Measurements from ENCODE around the gene TRIM54. TPM values are rescaled to one million over a fixed set of nuclear protein-coding genes. Genes with fewer than 3 reads are reported as not detected.

TRIM54 gene
- total RNA-seq, 1 experiment from 2014 or later = 0.99 TPM

- intact Hi-C loops (cut with micrococcal nuclease; ENCODE audit: unreplicated experiment) = no loop called here
- Mint-ChIP-seq H3K27me3 (ENCODE audit: unreplicated experiment) (no peaks in the 10 kb centered on the region), H3K9me3 (ENCODE audit: low read depth, unreplicated experiment) (no peaks in the 10 kb centered on the region), H3K4me3 (ENCODE audit: low read depth, unreplicated experiment) (no peak overlapping the region), H3K27ac (ENCODE audit: unreplicated experiment) (no peak overlapping the region), H3K4me1 (ENCODE audit: low read depth, unreplicated experiment) (no peaks in the 10 kb centered on the region), H3K36me3 (ENCODE audit: insufficient read depth, unreplicated experiment) (peaks cover 37% of the 10 kb centered on the region)
- DNase-seq = no peak
- no TSS peak for BruUV-seq (replicated peaks)
- TF ChIP-seq, protein P1, sequence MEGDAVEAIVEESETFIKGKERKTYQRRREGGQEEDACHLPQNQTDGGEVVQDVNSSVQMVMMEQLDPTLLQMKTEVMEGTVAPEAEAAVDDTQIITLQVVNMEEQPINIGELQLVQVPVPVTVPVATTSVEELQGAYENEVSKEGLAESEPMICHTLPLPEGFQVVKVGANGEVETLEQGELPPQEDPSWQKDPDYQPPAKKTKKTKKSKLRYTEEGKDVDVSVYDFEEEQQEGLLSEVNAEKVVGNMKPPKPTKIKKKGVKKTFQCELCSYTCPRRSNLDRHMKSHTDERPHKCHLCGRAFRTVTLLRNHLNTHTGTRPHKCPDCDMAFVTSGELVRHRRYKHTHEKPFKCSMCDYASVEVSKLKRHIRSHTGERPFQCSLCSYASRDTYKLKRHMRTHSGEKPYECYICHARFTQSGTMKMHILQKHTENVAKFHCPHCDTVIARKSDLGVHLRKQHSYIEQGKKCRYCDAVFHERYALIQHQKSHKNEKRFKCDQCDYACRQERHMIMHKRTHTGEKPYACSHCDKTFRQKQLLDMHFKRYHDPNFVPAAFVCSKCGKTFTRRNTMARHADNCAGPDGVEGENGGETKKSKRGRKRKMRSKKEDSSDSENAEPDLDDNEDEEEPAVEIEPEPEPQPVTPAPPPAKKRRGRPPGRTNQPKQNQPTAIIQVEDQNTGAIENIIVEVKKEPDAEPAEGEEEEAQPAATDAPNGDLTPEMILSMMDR (IDR thresholded peaks at IDR 0.05; ENCODE audit: unreplicated experiment) = no peak
- CTCF ChIA-PET = no interaction called here
Measured at GRCh38 chr2:27335311-27335710, 53.1 kb downstream of the TRIM54 start.

GRCh38 chr2:27336173-27336572 is 53.9 kb downstream of the TRIM54 start:
- H3K4me1 Mint-ChIP-seq (ENCODE audit: low read depth, unreplicated experiment) = no peaks in the 10 kb centered on the region
- no peak overlapping the region for H3K4me3 Mint-ChIP-seq (ENCODE audit: low read depth, unreplicated experiment)
- H3K27me3 Mint-ChIP-seq (ENCODE audit: unreplicated experiment) = no peaks in the 10 kb centered on the region
- intact Hi-C loops (cut with micrococcal nuclease; ENCODE audit: unreplicated experiment) = no loop called here
- no peaks in the 10 kb centered on the region for H3K9me3 Mint-ChIP-seq (ENCODE audit: low read depth, unreplicated experiment)
- no peak overlapping the region for H3K27ac Mint-ChIP-seq (ENCODE audit: unreplicated experiment)
- peaks cover 39% of the 10 kb centered on the region for H3K36me3 Mint-ChIP-seq (ENCODE audit: insufficient read depth, unreplicated experiment)
- TF ChIP-seq, protein P1 (IDR thresholded peaks at IDR 0.05; ENCODE audit: unreplicated experiment) = no peak
- no TSS peak for BruUV-seq (replicated peaks)
- DNase-seq = no peak
- CTCF ChIA-PET = no interaction called here

DNA sequence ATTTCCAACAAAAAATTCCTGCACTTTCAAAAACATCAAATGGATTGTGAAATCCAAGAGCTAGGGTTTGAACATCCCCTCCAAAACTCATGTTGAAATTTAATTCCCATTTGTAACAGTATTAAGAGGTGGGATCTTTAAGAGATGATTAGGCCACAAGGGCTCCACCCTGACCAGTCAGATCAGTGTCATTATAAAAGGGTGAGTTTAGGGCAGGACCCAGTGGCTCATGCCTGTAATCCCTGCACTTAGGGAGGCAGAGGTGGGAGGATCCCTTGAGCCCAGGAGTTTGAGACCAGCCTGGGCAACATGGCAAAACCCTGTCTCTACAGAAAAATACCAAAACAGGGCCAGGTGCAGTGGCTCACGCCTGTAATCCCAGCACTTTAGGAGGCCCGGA is 65.4 kb downstream of the TRIM54 start:
- peaks cover 16% of the 10 kb centered on the region for H3K36me3 Mint-ChIP-seq (ENCODE audit: insufficient read depth, unreplicated experiment)

GRCh38 chr2:27350106-27350693 is 68.0 kb downstream of the TRIM54 start:
- Mint-ChIP-seq H3K27ac (ENCODE audit: unreplicated experiment) (no peak overlapping the region), H3K36me3 (ENCODE audit: insufficient read depth, unreplicated experiment) (peaks cover 17% of the 10 kb centered on the region), H3K4me3 (ENCODE audit: low read depth, unreplicated experiment) (no peak overlapping the region), H3K4me1 (ENCODE audit: low read depth, unreplicated experiment) (peaks cover 22% of the 10 kb centered on the region), H3K27me3 (ENCODE audit: unreplicated experiment) (no peaks in the 10 kb centered on the region), H3K9me3 (ENCODE audit: low read depth, unreplicated experiment) (no peaks in the 10 kb centered on the region)
- CTCF ChIA-PET = interaction anchor here (0.7 kb wide), 1 partner anchor 120 kb away, joined by 4 read pairs; no protein-coding TSS in a partner anchor
- no TSS peak for BruUV-seq (replicated peaks)
- intact Hi-C loops (cut with micrococcal nuclease; ENCODE audit: unreplicated experiment) = no loop called here
- TF ChIP-seq, protein P1 (IDR thresholded peaks at IDR 0.05; ENCODE audit: unreplicated experiment) = no peak
- DNase-seq = no peak

More for the DNA sequence above, 65.4 kb downstream of the TRIM54 start:
- H3K9me3 Mint-ChIP-seq (ENCODE audit: low read depth, unreplicated experiment) = no peaks in the 10 kb centered on the region
- CTCF ChIA-PET = interaction anchor here (0.7 kb wide), 1 partner anchor 601 kb away, joined by 6 read pairs; no protein-coding TSS in a partner anchor
- no peak for DNase-seq
- intact Hi-C loops (cut with micrococcal nuclease; ENCODE audit: unreplicated experiment) = no loop called here
- TF ChIP-seq, protein P1 (IDR thresholded peaks at IDR 0.05; ENCODE audit: unreplicated experiment) = no peak
- no peak overlapping the region for H3K4me3 Mint-ChIP-seq (ENCODE audit: low read depth, unreplicated experiment)
- no peaks in the 10 kb centered on the region for H3K27me3 Mint-ChIP-seq (ENCODE audit: unreplicated experiment)
- BruUV-seq (replicated peaks) = no TSS peak
- H3K4me1 Mint-ChIP-seq (ENCODE audit: low read depth, unreplicated experiment) = peaks cover 11% of the 10 kb centered on the region
- H3K27ac Mint-ChIP-seq (ENCODE audit: unreplicated experiment) = no peak overlapping the region

Measured in Calu3 (cell line).